ENCODE results near the gene CFAP46.

Gene CFAP46

GRCh38 chr10:132883391-132883881 lies 58.9 kb downstream of the CFAP46 start:
- Histone ChIP-seq H3K27me3 (ENCODE audit: insufficient read depth, low read depth, severe bottlenecking) (no peaks in the 10 kb centered on the region), H3K27ac (no peak overlapping the region), H3K9me3 (ENCODE audit: severe bottlenecking) (no peaks in the 10 kb centered on the region), H3K36me3 (no peaks in the 10 kb centered on the region), H3K4me3 (ENCODE audit: low read depth, low read length) (no peak overlapping the region)
- no peak for DNase-seq
- TF ChIP-seq CTCF (IDR thresholded peaks at IDR 0.05; ENCODE audit: low read depth, low read length) = no peak

- DNase-seq = no peak
- Histone ChIP-seq H3K27ac (no peak overlapping the region), H3K27me3 (ENCODE audit: insufficient read depth, low read depth, severe bottlenecking) (no peaks in the 10 kb centered on the region), H3K4me3 (ENCODE audit: low read depth, low read length) (no peak overlapping the region), H3K36me3 (no peaks in the 10 kb centered on the region), H3K9me3 (ENCODE audit: severe bottlenecking) (no peaks in the 10 kb centered on the region)
- TF ChIP-seq CTCF (IDR thresholded peaks at IDR 0.05; ENCODE audit: low read depth, low read length) = no peak
Observed at GRCh38 chr10:132882069-132882951, 60.1 kb downstream of the CFAP46 start.

- no peak for DNase-seq
- no peaks in the 10 kb centered on the region for H3K27me3 ChIP-seq (ENCODE audit: insufficient read depth, low read depth, severe bottlenecking)
Observed at GRCh38 chr10:132881186-132881920, 61.0 kb downstream of the CFAP46 start.

GRCh38 chr10:132880128-132880981 lies 62.0 kb downstream of the CFAP46 start:
- Histone ChIP-seq H3K4me3 (ENCODE audit: low read depth, low read length) (no peak overlapping the region), H3K27ac (no peak overlapping the region), H3K36me3 (no peaks in the 10 kb centered on the region), H3K9me3 (ENCODE audit: severe bottlenecking) (peaks cover under 1% of the 10 kb centered on the region), H3K27me3 (ENCODE audit: insufficient read depth, low read depth, severe bottlenecking) (no peaks in the 10 kb centered on the region)
- DNase-seq = no peak
- TF ChIP-seq CTCF (IDR thresholded peaks at IDR 0.05; ENCODE audit: low read depth, low read length) = no peak

More at GRCh38 chr10:132881186-132881920, 61.0 kb downstream of the CFAP46 start:
- no peak for TF ChIP-seq CTCF (IDR thresholded peaks at IDR 0.05; ENCODE audit: low read depth, low read length)
- Histone ChIP-seq H3K4me3 (ENCODE audit: low read depth, low read length) (no peak overlapping the region), H3K27ac (no peak overlapping the region), H3K36me3 (no peaks in the 10 kb centered on the region), H3K9me3 (ENCODE audit: severe bottlenecking) (no peaks in the 10 kb centered on the region)

GRCh38 chr10:132879408-132880127 lies 62.8 kb downstream of the CFAP46 start:
- Histone ChIP-seq H3K27me3 (ENCODE audit: insufficient read depth, low read depth, severe bottlenecking) (no peaks in the 10 kb centered on the region), H3K36me3 (no peaks in the 10 kb centered on the region), H3K27ac (no peak overlapping the region), H3K4me3 (ENCODE audit: low read depth, low read length) (no peak overlapping the region), H3K9me3 (ENCODE audit: severe bottlenecking) (peaks cover 5% of the 10 kb centered on the region)
- no peak for TF ChIP-seq CTCF (IDR thresholded peaks at IDR 0.05; ENCODE audit: low read depth, low read length)
- no peak for DNase-seq
